Stimulated activated CD4-positive, alpha-beta T cell treated with anti-CD3 and anti-CD28 coated beads, TNF-alpha, amount 100 ng/mL, for 48 hours (primary cell): Measurements from ENCODE around the gene ARHGAP26.

Experiments
- DNase-seq, 3 donors: peaks; one replicate each; pipeline ENCODE4 v3.0.0-alpha.2; 2020; ENCODE audit warnings: low read depth in 3 of 3

Gene ARHGAP26

GRCh38 chr5:143220748-143221251 lies 450.6 kb downstream of the ARHGAP26 start:
- DNase-seq, result no peak

DNA sequence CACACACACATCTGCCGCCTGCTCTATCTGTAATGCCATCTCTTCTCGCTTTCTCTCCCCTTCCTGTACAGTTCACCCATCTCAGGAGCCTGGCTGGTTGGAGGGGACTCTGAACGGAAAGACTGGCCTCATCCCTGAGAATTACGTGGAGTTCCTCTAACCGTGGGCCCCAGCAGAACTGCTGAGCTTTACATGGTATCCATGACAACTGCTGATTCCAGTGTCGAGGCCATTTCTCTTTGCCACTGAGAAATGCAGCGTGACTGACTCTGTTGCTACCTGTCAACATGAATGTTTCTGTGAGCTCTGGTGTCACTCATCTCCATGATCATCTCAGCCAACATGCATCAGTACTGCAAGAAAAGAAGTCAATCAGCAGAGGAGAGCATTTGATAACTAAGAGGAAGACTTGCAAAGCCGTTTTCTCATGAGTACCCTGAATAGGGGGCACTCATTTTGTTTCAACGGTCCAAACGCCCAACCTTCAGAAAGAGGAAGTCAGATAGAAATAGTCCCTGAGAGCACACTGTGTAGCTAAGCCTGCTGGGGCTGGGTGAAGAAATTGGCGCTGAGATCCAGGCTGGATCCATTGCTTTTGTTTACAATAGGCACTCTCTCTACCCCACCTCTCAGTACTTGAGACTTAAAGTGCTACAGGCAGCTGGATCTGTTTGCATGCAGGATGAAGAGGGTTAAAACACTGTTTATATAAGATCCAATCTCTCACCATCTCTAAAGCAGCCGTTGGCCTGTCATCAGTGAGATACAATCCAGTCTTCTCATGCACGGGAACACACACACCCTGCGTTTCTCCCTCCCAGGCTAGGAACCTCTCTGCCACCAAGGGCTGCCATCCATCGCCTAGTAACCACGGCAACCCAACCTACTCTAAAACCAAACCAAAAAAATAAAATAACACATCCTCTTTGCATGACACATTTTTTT lies 452.4 kb downstream of the ARHGAP26 start:
- no peak for DNase-seq

- no peak for DNase-seq
These were observed 454.5 kb downstream of the ARHGAP26 start for GRCh38 chr5:143224672-143225071.

DNA sequence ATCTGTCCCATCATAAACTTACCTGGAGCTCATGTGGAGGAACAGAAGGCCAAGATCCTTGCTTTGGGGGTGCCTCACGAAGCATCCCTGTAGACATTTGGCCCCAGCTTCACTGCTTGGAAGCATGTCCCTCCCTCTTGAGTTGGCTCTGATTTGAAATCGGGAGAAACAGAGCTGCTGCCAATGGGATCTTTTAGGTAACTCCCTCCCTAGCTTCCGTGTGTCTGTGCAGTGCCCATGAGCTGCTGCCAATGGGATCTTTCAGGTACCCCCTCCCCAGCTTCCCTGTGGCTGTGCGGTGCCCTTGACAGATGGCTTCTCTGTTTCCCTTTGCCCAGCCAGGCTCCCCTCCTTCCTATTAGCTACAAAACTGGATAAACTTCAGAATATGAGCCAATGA lies 455.3 kb downstream of the ARHGAP26 start:
- no peak for DNase-seq

DNA sequence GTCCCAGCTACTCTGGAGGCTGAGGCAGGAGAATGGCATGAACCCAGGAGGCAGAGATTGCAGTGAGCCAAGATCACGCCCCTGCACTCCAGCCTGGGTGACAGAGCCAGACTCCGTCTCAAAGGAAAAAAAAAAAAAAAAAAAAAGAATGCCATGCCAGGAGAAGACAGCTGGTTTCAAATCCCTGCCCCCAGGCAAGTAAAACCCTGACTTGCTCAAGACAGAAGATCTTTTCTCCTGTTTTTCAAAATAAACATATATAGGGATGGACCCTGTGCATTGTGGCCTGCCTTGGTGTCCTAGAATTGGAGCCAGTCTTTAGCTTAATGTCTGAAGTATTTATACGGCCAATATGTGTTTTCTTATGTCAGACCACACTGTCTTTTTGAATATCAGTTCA lies 456.2 kb downstream of the ARHGAP26 start:
- no peak for DNase-seq

- no peak for DNase-seq
These were observed 456.7 kb downstream of the ARHGAP26 start for GRCh38 chr5:143226872-143227271.

GRCh38 chr5:143227301-143227700 lies 457.1 kb downstream of the ARHGAP26 start:
- no peak for DNase-seq

DNA sequence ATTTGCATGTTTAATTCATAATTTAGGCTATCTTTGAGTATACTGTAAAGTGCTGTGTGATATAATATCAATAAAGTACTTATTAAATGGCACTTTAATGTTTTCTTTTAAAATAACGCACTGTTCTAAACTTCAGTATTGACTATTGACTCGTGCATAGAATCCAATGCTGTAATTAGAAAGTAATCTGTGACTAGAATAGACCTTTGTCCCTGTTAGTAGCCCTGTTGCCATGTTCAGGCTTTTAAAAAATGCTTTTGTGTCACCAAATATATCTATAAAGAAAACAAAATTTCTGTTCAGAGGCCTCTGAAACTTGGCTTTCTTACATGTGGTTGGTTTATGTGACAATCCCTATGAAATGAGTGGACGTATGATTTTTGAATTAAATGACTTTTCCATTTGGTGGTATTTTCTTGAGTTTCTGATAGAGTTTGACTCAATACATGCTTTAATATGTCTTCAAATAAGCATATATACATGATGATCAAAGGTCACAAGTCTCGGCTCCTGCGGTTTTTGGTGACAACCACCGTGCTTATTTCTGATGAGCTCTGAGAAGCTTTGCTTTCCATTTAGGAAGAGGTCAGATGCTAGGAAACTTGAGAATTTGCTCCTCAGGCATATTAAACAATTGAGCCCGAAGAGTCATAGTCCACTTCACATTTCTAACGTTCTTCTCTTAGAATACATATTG lies 458.6 kb downstream of the ARHGAP26 start:
- DNase-seq, result no peak

DNA sequence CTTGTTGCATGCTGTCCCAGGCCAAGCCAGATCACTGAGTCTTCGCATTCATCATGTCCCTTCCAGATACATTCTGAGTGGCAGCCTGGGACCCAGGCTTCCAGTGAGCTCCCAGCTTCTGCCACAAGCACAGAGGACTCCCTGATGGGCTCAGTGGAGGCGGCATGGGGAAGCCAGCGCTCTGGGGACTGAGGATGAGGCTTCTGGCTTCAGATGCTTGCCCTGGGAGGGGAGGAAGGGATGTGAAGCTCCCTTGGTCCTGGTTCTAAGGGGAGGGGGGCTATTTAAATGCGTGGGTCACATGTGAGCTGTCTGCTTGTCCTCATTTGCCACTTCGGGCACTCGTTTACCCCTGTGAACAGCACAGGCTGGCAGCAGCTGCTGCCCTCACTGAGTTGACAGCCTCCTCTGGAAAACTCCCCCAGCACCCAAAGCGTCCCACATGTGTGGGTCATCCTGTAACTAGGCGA lies 459.3 kb downstream of the ARHGAP26 start:
- no peak for DNase-seq

DNA sequence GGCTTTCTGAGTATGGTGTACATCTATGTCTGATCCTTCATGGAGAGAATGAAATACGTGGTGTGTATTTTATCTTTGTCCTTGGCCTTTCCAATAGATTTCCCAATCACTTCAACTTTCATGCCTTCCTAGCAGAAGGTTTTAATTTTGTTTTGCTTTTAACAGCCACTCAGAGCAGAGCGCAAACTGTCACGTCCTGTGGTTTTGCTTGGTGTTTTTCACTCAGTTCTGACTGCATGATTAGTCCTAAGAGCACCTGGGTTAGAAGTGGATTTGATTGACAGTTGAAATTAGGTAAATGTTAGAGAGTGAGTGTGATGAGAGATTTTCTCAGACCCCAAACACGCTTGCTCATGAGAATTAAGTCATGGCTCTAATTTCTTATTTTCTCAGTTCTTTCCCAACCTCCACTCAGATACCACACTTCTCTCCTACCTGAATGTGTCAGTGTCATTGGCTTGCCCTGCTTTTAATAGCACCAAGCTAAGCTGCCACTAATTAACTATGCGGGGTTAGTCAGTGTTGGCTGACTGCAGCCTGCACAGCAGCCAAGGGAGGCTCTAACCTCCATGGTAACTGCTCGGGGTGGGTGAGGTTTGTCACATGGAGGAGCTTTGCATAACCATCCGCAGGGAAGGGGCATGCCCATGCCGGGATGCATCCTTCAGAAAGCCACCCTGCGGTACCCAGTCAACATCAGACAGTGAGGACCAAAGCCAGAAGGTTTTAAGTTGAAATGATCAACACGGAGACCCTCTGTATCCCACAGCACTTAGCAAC lies 459.9 kb downstream of the ARHGAP26 start:
- DNase-seq, result no peak

DNA sequence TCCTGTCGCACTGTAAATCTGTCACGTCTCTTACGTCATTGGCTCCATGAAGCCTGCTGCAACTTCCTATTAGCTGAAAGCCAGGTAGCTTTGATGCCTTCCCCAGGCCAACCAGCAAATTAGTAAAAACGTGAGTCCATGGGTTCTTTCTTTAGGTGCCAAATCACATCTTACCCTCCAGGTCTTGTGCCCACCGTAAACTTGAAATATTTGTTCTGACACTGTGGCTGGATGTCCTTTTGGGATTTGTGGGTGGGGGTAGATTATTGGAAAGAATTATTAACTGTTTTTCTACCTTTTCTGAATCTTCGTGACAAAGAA lies 460.5 kb downstream of the ARHGAP26 start:
- no peak for DNase-seq

DNA sequence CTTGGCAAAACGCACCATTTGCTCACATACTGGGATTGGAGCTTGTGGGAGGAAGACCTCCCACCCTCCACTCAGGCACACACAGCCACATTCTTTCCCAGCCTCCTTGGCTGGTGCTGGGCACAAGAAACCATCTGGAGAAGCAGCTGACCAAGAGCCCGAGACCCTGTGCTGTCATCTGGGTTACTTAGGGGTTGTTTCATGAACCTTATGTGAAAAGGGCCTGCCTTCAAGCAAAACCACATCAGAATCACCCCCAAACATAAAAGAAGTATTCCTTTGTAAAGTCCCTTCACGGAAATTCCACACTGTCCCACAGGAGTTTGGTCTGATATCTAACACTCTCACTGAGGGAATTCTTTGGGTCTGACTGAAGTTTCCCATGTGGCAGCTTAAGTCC lies 461.2 kb downstream of the ARHGAP26 start:
- DNase-seq, result no peak

DNA sequence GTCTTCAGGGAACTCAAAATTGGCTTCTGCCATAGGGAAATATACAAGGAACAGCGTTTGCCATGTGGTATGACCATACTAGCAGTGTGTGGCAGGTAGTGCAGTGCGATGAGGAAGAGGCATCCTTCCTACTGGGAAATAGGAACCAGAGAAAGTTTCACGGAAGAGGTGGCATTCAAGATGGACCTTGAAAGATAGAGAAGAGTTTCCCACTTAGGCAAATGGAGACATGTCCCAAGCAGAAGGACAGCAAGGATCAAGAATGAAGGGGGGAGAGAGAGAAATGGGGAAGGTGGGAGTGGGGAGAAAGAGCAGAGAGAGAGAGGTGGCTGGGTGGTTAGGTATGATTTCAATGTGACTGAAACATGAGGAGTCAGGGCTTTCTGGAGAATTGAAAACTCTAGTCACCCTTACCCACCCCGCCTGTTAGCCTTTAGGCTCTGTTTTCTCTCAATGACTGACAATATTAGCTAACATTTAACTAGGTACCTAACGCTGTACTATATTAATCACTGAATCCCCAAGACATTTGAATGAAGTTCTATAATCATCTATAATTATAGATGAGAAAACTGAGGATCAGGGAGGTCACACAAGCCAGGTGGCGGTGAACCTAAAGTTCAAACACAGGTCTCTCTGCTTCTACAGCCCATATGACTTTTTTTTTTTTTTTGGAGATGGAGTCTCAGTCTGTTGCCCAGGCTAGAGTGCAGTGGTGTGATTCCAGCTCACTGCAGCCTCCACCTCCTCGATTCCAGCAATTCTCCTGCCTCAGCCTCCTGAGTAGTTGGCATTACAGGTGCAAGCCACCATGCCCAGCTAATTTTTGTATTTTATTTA lies 462.0 kb downstream of the ARHGAP26 start:
- no peak for DNase-seq

DNA sequence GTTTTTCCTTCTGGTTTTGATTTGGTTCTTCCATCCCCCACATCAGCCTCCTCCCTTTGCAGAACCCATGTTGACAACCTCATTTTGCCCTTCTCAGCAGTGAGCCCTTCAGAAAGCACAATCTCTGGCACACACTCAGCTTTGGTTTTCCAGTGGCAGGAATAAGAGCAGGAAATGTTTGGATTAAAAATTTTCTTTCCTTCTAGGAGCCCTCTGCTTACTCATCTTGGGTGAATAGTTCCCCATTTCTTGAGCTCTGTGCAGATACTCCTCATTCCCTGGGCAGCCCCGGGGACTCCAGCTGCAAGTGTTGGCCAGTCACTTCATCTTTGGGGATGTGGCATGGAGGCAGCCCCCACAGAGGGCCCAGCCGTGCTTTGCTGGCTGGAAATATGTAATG lies 462.9 kb downstream of the ARHGAP26 start:
- DNase-seq, result no peak

DNA sequence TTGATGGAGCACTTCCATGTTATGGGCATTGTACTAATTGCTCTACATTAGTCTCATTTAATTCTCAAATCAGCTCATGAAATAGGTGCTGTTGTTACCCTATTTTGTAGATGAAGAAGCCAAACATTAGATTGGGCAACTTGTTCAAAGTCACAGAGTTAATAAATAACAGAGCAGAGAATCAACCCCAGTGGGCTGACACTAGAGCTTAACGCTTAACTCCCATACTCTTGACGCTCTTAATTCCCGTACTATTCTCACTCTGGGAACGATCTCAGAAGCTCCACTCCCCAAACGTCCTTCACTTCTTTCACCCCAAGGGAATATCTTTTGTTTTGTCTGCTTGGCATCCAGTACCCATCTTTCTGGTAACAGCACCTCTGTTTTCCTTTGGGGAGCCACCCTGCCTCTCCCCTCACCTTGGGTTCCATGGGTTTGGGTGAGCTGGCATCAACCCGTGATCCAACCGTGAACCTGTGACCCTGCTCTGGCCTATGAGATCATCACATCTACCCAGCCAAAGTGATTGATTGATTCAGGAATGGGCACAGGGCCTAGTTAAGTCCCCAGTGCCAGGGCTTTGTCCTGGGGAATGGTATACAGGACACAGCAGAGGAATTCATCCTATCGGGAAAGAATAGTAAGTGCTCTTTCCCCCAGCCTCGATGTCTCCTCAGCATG lies 464.1 kb downstream of the ARHGAP26 start:
- no peak for DNase-seq

GRCh38 chr5:143235423-143235822 lies 465.2 kb downstream of the ARHGAP26 start:
- no peak for DNase-seq

- DNase-seq, result no peak
These were observed 466.5 kb downstream of the ARHGAP26 start for GRCh38 chr5:143236682-143237081.

DNA sequence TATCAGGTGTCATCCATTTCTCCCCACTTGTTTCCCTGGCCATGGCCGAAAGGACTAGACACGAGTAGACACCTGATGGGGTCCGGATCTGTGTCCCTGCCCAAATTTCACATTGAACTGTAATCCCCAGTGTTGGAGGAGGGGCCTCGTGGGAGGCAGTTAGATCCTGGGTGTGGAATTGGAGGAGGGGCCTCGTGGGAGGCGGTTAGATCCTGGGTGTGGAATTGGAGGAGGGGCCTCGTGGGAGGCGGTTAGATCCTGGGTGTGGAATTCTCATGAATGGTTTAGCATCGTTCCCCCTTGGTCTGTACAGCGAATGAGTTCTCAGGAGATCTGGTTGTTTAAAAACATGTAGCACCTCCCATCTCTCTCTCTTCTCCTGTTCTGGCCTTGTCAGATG lies 467.5 kb downstream of the ARHGAP26 start:
- DNase-seq, result no peak

DNA sequence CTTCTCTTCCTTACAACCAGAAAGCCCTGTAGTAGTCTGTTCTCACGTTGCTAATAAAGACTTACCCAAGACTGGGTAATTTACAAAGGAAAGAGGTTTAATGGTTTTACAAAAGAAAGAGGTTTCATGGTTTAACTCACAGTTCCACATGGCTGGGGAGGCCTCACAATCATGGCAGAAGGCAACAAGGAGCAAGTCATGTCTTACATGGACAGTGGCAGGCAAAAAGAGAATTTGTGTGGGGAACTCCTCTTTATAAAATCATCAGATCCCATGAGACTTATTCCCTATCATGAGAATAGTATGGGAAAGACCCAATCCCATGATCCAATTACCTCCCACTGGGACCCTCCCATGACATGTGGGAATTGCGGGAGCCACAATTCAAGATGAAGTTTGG lies 468.4 kb downstream of the ARHGAP26 start:
- no peak for DNase-seq

DNA sequence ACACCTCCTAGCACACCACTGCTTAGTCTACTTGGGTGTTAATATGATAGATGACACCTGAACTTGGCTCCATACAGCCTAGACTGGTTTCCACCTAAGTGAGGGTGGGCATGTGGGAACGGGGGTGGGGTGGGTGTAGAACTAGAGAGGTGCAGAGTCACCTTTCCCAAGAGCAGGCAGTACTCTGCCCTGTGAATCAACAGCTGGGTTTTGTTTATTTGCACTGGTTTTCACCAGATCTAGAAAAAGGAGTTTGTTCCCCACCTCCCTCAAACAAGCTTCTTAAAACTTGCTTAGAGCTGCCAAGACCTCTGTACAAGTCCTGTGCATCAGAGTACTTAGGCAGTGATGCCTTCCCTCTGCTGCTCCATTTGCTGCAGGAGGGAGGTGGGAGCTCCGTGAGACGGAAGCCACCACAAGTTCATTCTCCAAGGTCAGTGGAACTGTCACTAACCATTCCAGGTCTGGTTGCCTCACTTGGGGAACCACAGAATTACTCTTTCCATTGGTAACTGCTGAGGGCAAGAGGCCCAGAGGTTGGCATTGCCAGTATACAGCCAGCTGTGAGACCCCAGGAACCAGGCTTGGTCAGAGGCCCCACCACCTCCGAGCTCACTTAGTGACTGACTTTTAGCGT lies 469.8 kb downstream of the ARHGAP26 start:
- no peak for DNase-seq
